ENCODE measurements around the gene XXYLT1.

- no peak for TF ChIP-seq FOS (IDR thresholded peaks at IDR 0.05; ENCODE audit: low read depth, low read length)
- no peak for TF ChIP-seq CTCF (conservative IDR thresholded peaks at IDR 0.05; ENCODE audit: low read depth, low read length)
- TF ChIP-seq POLR2A (IDR thresholded peaks at IDR 0.05; ENCODE audit: low read depth, low read length) = no peak
- TF ChIP-seq CEBPB (IDR thresholded peaks at IDR 0.05; ENCODE audit: low read depth, low read length) = no peak
- TF ChIP-seq USF2 (IDR thresholded peaks at IDR 0.05; ENCODE audit: low read depth, low read length) = no peak
- no peak for TF ChIP-seq MAFK (IDR thresholded peaks at IDR 0.05; ENCODE audit: low read depth, low read length)
- no peak for TF ChIP-seq BHLHE40 (IDR thresholded peaks at IDR 0.05; ENCODE audit: low read depth, low read length)
- no peak for TF ChIP-seq CHD1 (IDR thresholded peaks at IDR 0.05; ENCODE audit: low read depth, low read length)
- no peak for TF ChIP-seq ELK1 (IDR thresholded peaks at IDR 0.05; ENCODE audit: borderline replicate concordance, low read depth, low read length)
- no peak for TF ChIP-seq MAZ (IDR thresholded peaks at IDR 0.05; ENCODE audit: borderline replicate concordance, low read depth, low read length)
- TF ChIP-seq MXI1 (IDR thresholded peaks at IDR 0.05; ENCODE audit: borderline replicate concordance, low read depth, low read length) = no peak
- TF ChIP-seq RAD21 (IDR thresholded peaks at IDR 0.05; ENCODE audit: low read length) = no peak
- TF ChIP-seq RCOR1 (IDR thresholded peaks at IDR 0.05; ENCODE audit: insufficient replicate concordance, low read length) = no peak
These were observed 69.7 kb downstream of the XXYLT1 start for GRCh38 chr3:195201295-195201694.

All from IMR-90 (cell line).